GM10266 (cell line): ENCODE measurements around the gene CAMK1D.
"Not testable (repeated sequence)": the region's sequence is repeated elsewhere in the genome, so short reads cannot be mapped to it uniquely, and the experiment has no call there.

Experiments used
- DNase-seq: peaks from one replicate; pipeline ENCODE4 v3.0.0; 2012; ENCODE audit errors: extremely low spot score
- TF ChIP-seq, protein P1 (sequence below): IDR thresholded peaks from 2 replicates; pipeline ENCODE4 v1.5.1; 2012; ENCODE audit warnings: mild to moderate bottlenecking, low read depth; ENCODE audit not compliant: control insufficient read depth, insufficient read depth; ENCODE audit errors: missing control alignments

Gene CAMK1D

DNA sequence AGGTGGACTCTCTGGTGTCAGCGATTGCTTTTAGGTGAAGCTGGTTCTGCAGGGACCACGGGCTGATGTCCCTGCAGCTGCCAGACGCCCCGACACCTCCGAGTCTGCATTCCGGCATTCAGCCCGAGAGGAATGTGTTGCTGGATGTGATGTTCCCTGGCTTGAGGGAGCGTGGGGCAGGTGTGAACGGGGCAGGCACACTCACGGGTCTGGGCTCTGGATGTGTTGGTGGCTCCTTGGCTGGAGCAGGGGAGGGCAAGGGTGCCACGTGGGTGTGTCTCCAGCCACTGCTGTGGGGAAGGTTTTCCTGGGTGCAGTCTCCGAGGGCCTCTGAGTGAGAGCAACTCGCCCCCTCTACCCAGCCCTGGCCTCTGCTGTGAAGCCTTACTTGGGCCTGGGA, 140.5 kb downstream of the CAMK1D start:
- no peak for DNase-seq
- TF ChIP-seq, protein P1, sequence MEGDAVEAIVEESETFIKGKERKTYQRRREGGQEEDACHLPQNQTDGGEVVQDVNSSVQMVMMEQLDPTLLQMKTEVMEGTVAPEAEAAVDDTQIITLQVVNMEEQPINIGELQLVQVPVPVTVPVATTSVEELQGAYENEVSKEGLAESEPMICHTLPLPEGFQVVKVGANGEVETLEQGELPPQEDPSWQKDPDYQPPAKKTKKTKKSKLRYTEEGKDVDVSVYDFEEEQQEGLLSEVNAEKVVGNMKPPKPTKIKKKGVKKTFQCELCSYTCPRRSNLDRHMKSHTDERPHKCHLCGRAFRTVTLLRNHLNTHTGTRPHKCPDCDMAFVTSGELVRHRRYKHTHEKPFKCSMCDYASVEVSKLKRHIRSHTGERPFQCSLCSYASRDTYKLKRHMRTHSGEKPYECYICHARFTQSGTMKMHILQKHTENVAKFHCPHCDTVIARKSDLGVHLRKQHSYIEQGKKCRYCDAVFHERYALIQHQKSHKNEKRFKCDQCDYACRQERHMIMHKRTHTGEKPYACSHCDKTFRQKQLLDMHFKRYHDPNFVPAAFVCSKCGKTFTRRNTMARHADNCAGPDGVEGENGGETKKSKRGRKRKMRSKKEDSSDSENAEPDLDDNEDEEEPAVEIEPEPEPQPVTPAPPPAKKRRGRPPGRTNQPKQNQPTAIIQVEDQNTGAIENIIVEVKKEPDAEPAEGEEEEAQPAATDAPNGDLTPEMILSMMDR, result no peak

DNA sequence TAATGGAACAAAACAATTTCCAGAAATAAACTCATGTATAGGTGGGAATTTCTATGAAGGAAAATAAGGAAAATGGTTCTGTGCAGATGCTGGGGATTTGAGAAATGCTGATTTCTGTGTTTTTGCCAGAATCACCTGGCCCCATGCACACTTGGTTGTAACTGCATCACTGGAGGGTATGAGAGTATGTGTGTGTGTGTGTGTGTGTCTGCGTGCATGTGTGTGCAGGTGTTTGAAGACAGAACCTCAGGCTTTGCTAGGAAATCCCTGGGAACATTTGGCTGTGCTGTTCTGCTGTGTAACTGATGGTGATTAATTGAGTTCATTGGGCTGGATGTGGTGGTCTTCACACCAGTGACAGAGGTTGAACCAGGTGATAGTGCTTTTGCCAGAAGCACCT, 141.6 kb downstream of the CAMK1D start:
- TF ChIP-seq, protein P1, result no peak
- DNase-seq, result no peak

DNA sequence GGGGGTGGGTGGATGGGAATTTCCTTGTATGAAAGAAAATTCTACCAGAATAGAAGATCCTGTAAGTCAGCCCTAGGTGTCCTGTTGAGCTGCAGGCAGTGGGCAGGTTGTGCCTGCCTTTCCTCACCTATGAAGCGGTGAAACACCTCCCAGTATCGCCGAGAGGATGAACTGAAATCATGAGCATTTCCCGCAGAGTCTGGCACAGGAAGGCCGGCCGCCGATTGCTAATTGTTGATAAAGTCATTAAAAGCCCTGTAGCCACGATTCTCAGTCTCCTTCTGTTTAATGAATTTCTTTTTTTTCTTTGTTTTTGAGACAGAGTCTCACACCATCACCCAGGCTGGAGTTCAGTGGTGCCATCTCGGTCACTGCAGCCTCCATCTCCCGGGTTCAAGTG, 142.1 kb downstream of the CAMK1D start:
- DNase-seq, result no peak
- TF ChIP-seq, protein P1, result no peak

DNA sequence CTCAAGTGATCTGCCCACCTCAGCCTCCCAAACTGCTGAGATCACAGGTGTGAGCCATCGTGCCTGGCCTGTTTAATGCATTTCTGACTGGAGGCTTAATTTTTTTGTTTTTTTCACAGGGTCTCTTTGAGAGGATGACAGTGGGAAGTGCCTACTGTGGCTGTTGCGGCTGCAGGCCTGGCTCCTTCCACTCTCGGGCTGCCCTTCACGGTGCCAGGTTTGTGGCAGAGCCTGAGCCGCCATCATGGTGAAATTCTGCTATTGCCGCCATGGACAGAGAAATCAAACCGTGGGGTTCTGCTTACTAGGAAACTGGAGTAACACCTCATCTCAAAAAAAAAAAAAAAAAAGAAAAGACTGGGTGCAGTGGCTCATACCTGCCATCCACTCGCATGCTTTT, 142.7 kb downstream of the CAMK1D start:
- TF ChIP-seq, protein P1, result no peak
- DNase-seq, result no peak

DNA sequence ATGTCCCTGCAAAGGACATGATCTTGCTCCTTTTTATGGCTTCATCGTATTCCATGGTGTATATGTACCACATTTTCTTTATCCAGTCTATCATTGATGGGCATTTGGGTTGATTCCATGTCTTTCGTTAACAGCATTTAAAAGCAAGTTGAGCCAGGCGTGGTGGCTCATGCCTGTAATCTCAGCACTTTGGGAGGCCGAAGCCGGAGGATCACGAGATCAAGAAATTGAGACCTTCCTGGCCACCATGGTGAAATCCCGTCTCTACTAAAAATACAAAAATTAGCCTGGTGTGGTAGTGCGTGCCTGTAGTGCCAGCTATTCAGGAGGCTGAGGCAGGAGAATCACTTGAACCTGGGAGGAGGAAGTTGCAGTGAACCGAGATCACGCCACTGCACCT, 147.7 kb downstream of the CAMK1D start:
- DNase-seq, result not testable (repeated sequence)

DNA sequence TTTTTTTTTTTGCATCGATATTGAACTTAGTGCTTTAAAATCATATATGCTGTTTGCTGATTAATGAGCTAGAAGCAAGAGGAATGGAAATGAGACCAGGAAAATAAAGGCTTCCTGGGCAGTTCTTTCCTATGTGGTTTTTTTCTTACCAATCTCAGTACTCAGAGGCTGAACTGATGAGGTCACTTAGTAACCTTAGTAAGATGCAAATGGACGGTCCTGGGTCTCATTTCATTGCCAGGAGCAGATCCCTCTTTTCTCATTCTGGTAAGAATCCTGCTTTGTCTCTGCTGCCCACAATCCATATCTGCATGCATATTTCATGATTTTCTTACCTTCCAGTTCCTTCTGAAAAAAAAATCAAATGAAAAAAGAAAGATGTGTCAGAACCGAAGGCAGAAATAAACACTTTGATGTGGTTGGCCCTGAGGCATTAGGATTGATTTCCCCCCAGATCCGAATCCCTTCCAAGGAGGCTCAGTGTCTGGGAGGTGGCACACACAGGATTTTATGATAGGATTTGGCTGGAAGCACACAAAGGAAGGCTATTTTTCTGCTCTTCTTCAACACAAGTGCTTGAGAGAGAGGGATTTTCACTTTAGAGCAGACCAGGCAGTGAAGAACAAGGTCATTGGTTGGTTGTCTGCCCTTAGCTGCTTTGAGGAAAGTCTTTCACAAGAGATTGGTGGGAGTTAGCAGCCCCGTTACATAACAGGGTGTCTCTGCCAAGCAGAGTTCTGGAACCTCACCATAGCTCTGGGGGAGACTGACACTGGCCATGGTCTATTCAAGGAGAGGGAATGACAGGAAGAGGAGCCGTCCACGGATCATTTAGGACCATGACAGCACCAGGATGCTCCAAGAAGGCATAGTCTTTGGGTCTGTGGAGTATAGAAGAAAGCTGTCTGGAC, 150.0 kb downstream of the CAMK1D start:
- DNase-seq, result no peak
- TF ChIP-seq, protein P1, result no peak

DNA sequence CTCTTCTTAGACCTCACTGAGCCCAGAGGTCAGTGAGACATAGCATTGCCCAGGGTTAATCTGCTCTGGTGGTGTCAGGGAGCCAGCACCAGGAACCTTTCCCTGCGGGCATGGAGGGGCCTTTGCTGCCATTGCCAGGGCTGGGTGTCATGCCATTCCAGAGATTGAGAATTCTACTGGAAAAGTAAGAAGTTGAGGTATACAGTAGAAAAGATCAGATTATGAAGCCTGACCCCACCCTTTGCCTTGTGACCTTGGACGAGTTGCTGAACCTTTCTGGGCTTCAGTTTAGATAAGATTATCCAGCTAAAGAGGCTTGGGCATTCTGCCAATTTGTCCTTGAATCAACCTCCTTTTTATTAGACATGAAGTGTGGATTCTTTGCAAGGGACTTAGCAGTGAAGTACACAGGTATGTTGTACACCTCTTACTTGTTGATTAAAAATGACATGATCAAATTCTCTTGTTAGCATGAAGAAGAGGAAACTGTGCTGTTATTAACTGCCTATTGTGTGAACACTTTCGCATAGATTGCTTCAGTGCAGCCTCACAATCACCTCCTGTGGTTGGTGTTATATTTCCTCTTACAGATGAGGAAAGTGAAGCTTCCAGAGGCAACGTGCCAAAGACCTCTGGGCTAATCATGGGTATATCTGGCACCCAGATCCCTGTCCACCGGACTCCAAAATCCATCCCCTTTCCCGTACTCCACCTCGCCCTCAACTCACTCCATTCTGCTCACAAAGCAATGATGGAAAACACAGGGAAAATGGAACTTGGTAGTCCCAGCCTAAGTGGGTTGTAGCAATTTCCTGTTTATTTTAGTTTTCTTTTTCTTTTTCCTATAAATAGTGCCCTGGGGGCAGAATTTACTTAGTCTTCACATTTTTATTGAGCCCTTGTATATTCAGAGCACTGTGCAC, 151.3 kb downstream of the CAMK1D start:
- no peak for DNase-seq
- TF ChIP-seq, protein P1, result no peak
